HepG2 (cell line): ENCODE measurements around the gene LYSET. TPM values are rescaled to one million over a fixed set of nuclear protein-coding genes. Genes with fewer than 3 reads are reported as not detected.

Experiments used
- AGO2 ChIP-seq: fragments of 200-400 bp; formaldehyde crosslinking; optimal IDR thresholded peaks from 2 replicates; pipeline ENCODE3; 2017; ENCODE audit warnings: mild to moderate bottlenecking, low read depth, low read length, moderate library complexity
- FOXC1 ChIP-seq: sonication (generic); formaldehyde crosslinking; IDR thresholded peaks from 2 replicates; pipeline ENCODE4 v1.8.0; 2022; ENCODE audit warnings: mild to moderate bottlenecking, missing genetic modification reagents, borderline replicate concordance
- JDP2 ChIP-seq: sonication (generic); formaldehyde crosslinking; IDR thresholded peaks from 2 replicates; pipeline ENCODE4 v1.8.1; 2022; ENCODE audit warnings: missing genetic modification reagents, borderline replicate concordance
- KDM4B ChIP-seq: sonication (generic); formaldehyde crosslinking; IDR thresholded peaks from 2 replicates; pipeline ENCODE4 v1.4.0; 2020; ENCODE audit warnings: missing genetic modification reagents
- MAFF ChIP-seq: IDR thresholded peaks from 2 replicates; pipeline ENCODE4 v1.6.1; 2011; ENCODE audit warnings: low read depth, low read length, improper control_type of control experiment
- NR1H2 ChIP-seq: sonication (generic); formaldehyde crosslinking; IDR thresholded peaks from 2 replicates; pipeline ENCODE4 v1.8.1; 2022; ENCODE audit warnings: low read depth, missing genetic modification reagents, borderline replicate concordance
- SIN3A ChIP-seq: IDR thresholded peaks from 2 replicates; pipeline ENCODE4 v1.6.1; 2011; ENCODE audit warnings: low read depth, mild to moderate bottlenecking, control low read depth, low read length, borderline replicate concordance
- SMAD3 ChIP-seq: sonication (generic); formaldehyde crosslinking; IDR thresholded peaks from 2 replicates; pipeline ENCODE4 v1.4.0; 2020; ENCODE audit warnings: missing genetic modification reagents
- SRF ChIP-seq: IDR thresholded peaks from 2 replicates; pipeline ENCODE4 v1.6.1; 2011; ENCODE audit warnings: mild to moderate bottlenecking, low read depth, low read length, moderate library complexity
- THYN1 ChIP-seq: sonication (generic); formaldehyde crosslinking; IDR thresholded peaks from 2 replicates; pipeline ENCODE4 v1.8.1; 2023; ENCODE audit warnings: low read depth, mild to moderate bottlenecking, moderate library complexity, missing genetic modification reagents, borderline replicate concordance
- ZFP1 ChIP-seq: IDR thresholded peaks from 2 replicates; pipeline ENCODE4 v1.6.1; 2016
- ZNF180 ChIP-seq: sonication (generic); formaldehyde crosslinking; IDR thresholded peaks from 2 replicates; pipeline ENCODE4 v1.4.0; 2020; ENCODE audit warnings: low read depth, missing genetic modification reagents, borderline replicate concordance
- ZNF496 ChIP-seq: sonication (generic); formaldehyde crosslinking; IDR thresholded peaks from 2 replicates; pipeline ENCODE4 v1.8.1; 2023; ENCODE audit warnings: mild to moderate bottlenecking, moderate library complexity, missing genetic modification reagents; ENCODE audit not compliant: insufficient replicate concordance
- ZNF644 ChIP-seq: IDR thresholded peaks from 2 replicates; pipeline ENCODE4 v1.6.1; 2016; ENCODE audit warnings: low read depth
- polyA plus RNA-seq, 8 experiments: library from polyadenylated mRNA; depleted of rRNA in 3 of 8; stranded (reverse) in 7 of 8; unstranded in 1 of 8; fragments of >200 nt; fragmentation: Illumina TruSeq in 4 of 8; extraction: Trizol in 4 of 8; gene quantifications; 2 replicates each; pipeline versions ENCODE4 v1.2.1 to v1.2.3, GENCODE V29; 2011 to 2016; ENCODE audit warnings: low read depth in 4 of 8, missing spikeins in 1 of 8, mixed read lengths in 1 of 8; ENCODE audit not compliant: insufficient read depth in 1 of 8
- total RNA-seq, 5 experiments: library from RNA; depleted of rRNA; stranded (reverse); fragments of >200 nt; fragmentation: Illumina TruSeq; extraction: Trizol; gene quantifications; 2 replicates each; pipeline ENCODE4 v1.2.3, GENCODE V29; 2016; ENCODE audit warnings: low read depth in 1 of 5
- TF ChIP-seq, protein P1 (sequence below): IDR thresholded peaks from 2 replicates; pipeline ENCODE4 v1.6.1; 2012; ENCODE audit warnings: low read length, improper control_type of control experiment
- TF ChIP-seq, protein P2 (sequence below): sonication (generic); formaldehyde crosslinking; conservative IDR thresholded peaks from 2 replicates; pipeline ENCODE4 v1.4.0; 2020; ENCODE audit warnings: mild to moderate bottlenecking, missing genetic modification reagents, moderate library complexity
- TF ChIP-seq, protein P3 (sequence below): IDR thresholded peaks from 2 replicates; pipeline ENCODE4 v1.6.1; 2016; ENCODE audit warnings: low read depth, missing genetic modification reagents, missing compliant biosample characterization

LYSET gene
- total and polyA plus RNA-seq, 2 of the 13 experiments (the other 11 are each of a cell fraction or from before 2014, with no cell fraction given): 19.1 to 36.6 TPM

DNA sequence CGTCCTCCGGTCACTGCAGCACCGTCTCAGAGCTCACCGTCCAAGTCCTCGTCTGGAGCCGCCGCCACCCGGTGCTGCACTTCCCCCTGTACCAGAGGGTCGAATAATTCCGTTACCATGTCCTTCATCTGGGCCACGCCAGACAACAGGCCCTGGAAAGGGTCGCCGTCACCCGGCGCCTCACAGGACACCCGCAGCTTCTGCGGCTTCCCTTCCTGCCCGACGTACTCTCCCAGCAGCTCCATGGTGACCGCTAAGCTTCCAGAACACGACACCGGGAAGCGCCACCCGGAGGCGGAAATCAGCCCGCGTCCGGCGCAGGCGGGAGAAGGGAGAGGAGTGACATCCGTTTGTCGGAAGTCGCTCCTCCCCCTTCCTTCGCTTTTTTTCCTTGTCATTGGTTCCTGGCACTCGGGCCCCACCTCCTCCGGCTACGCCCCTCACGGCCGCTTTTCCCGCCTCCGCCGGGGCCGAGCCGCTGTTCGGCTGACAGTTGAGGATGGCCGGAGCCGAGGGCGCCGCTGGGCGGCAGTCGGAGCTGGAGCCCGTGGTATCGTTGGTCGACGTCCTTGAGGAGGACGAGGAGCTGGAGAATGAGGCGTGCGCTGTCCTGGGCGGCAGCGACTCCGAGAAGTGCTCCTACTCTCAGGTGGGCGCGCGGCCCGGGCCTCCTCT is 21.8 kb downstream of the LYSET start, which contains the start of the genes GON7 and UBR7 (continued):
- TF ChIP-seq SMAD3 (CRISPR knock-in tag): peak; percentile 20; the same call in 1 of the 2 replicates
- TF ChIP-seq THYN1 (CRISPR knock-in tag): no peak
- no peak for TF ChIP-seq ZNF180
- no peak; the same call in 1 of the 2 replicates for TF ChIP-seq KDM4B
- TF ChIP-seq NR1H2 (CRISPR knock-in tag): no peak; the same call in 1 of the 2 replicates
- peak; percentile 95 for TF ChIP-seq SIN3A
- no peak for TF ChIP-seq JDP2 (CRISPR knock-in tag)
- TF ChIP-seq SRF: no peak
- TF ChIP-seq, protein P1, sequence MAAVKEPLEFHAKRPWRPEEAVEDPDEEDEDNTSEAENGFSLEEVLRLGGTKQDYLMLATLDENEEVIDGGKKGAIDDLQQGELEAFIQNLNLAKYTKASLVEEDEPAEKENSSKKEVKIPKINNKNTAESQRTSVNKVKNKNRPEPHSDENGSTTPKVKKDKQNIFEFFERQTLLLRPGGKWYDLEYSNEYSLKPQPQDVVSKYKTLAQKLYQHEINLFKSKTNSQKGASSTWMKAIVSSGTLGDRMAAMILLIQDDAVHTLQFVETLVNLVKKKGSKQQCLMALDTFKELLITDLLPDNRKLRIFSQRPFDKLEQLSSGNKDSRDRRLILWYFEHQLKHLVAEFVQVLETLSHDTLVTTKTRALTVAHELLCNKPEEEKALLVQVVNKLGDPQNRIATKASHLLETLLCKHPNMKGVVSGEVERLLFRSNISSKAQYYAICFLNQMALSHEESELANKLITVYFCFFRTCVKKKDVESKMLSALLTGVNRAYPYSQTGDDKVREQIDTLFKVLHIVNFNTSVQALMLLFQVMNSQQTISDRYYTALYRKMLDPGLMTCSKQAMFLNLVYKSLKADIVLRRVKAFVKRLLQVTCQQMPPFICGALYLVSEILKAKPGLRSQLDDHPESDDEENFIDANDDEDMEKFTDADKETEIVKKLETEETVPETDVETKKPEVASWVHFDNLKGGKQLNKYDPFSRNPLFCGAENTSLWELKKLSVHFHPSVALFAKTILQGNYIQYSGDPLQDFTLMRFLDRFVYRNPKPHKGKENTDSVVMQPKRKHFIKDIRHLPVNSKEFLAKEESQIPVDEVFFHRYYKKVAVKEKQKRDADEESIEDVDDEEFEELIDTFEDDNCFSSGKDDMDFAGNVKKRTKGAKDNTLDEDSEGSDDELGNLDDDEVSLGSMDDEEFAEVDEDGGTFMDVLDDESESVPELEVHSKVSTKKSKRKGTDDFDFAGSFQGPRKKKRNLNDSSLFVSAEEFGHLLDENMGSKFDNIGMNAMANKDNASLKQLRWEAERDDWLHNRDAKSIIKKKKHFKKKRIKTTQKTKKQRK: no peak
- TF ChIP-seq AGO2: peak; percentile 64
- TF ChIP-seq ZNF644: no peak
- TF ChIP-seq, protein P2, sequence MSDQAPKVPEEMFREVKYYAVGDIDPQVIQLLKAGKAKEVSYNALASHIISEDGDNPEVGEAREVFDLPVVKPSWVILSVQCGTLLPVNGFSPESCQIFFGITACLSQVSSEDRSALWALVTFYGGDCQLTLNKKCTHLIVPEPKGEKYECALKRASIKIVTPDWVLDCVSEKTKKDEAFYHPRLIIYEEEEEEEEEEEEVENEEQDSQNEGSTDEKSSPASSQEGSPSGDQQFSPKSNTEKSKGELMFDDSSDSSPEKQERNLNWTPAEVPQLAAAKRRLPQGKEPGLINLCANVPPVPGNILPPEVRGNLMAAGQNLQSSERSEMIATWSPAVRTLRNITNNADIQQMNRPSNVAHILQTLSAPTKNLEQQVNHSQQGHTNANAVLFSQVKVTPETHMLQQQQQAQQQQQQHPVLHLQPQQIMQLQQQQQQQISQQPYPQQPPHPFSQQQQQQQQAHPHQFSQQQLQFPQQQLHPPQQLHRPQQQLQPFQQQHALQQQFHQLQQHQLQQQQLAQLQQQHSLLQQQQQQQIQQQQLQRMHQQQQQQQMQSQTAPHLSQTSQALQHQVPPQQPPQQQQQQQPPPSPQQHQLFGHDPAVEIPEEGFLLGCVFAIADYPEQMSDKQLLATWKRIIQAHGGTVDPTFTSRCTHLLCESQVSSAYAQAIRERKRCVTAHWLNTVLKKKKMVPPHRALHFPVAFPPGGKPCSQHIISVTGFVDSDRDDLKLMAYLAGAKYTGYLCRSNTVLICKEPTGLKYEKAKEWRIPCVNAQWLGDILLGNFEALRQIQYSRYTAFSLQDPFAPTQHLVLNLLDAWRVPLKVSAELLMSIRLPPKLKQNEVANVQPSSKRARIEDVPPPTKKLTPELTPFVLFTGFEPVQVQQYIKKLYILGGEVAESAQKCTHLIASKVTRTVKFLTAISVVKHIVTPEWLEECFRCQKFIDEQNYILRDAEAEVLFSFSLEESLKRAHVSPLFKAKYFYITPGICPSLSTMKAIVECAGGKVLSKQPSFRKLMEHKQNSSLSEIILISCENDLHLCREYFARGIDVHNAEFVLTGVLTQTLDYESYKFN (CRISPR knock-in tag): peak; percentile 45; the same call in 1 of the 2 replicates
- no peak for TF ChIP-seq ZNF496
- TF ChIP-seq, protein P3, sequence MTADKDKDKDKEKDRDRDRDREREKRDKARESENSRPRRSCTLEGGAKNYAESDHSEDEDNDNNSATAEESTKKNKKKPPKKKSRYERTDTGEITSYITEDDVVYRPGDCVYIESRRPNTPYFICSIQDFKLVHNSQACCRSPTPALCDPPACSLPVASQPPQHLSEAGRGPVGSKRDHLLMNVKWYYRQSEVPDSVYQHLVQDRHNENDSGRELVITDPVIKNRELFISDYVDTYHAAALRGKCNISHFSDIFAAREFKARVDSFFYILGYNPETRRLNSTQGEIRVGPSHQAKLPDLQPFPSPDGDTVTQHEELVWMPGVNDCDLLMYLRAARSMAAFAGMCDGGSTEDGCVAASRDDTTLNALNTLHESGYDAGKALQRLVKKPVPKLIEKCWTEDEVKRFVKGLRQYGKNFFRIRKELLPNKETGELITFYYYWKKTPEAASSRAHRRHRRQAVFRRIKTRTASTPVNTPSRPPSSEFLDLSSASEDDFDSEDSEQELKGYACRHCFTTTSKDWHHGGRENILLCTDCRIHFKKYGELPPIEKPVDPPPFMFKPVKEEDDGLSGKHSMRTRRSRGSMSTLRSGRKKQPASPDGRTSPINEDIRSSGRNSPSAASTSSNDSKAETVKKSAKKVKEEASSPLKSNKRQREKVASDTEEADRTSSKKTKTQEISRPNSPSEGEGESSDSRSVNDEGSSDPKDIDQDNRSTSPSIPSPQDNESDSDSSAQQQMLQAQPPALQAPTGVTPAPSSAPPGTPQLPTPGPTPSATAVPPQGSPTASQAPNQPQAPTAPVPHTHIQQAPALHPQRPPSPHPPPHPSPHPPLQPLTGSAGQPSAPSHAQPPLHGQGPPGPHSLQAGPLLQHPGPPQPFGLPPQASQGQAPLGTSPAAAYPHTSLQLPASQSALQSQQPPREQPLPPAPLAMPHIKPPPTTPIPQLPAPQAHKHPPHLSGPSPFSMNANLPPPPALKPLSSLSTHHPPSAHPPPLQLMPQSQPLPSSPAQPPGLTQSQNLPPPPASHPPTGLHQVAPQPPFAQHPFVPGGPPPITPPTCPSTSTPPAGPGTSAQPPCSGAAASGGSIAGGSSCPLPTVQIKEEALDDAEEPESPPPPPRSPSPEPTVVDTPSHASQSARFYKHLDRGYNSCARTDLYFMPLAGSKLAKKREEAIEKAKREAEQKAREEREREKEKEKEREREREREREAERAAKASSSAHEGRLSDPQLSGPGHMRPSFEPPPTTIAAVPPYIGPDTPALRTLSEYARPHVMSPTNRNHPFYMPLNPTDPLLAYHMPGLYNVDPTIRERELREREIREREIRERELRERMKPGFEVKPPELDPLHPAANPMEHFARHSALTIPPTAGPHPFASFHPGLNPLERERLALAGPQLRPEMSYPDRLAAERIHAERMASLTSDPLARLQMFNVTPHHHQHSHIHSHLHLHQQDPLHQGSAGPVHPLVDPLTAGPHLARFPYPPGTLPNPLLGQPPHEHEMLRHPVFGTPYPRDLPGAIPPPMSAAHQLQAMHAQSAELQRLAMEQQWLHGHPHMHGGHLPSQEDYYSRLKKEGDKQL (CRISPR knock-in tag): no peak
- TF ChIP-seq ZFP1 (CRISPR knock-in tag): no peak
- no peak for TF ChIP-seq MAFF
- TF ChIP-seq FOXC1 (CRISPR knock-in tag): peak; percentile 68
